SK-N-SH (cell line): ENCODE measurements around the gene EMP2.

ENCODE experiments used
- CTCF ChIP-seq: fragments of 200-600 bp; sonication (generic); IDR thresholded peaks from 2 replicates; pipeline ENCODE4 v1.6.1; 2017; ENCODE audit warnings: antibody characterized with exemption, mild to moderate bottlenecking, moderate library complexity
- EZH2phosphoT487 ChIP-seq: fragments of 200-600 bp; sonication (generic); IDR thresholded peaks from 2 replicates; pipeline ENCODE4 v1.6.1; 2017; ENCODE audit warnings: low read depth, mixed run types, mild to moderate bottlenecking, antibody characterized with exemption, moderate library complexity, borderline replicate concordance
- GABPA ChIP-seq: IDR thresholded peaks from 2 replicates; pipeline ENCODE4 v1.4.0; 2012; ENCODE audit warnings: low read depth, mild to moderate bottlenecking
- MAX ChIP-seq: IDR thresholded peaks from 2 replicates; pipeline ENCODE4 v1.4.0; 2012; ENCODE audit warnings: low read depth
- MEF2A ChIP-seq: IDR thresholded peaks from 2 replicates; pipeline ENCODE4 v1.4.0; 2012; ENCODE audit warnings: low read depth, borderline replicate concordance
- NRF1 ChIP-seq: IDR thresholded peaks from 2 replicates; pipeline ENCODE4 v1.6.1; 2012; ENCODE audit warnings: low read depth, mild to moderate bottlenecking, low read length
- RAD21 ChIP-seq: IDR thresholded peaks from 2 replicates; pipeline ENCODE4 v1.6.1; 2012; ENCODE audit warnings: mild to moderate bottlenecking, low read length
- RFX5 ChIP-seq: IDR thresholded peaks from 2 replicates; pipeline ENCODE4 v1.6.1; 2012; ENCODE audit warnings: mild to moderate bottlenecking, improper control_type of control experiment, low read length
- SIN3A ChIP-seq: IDR thresholded peaks from 2 replicates; pipeline ENCODE4 v1.6.1; 2012; ENCODE audit warnings: low read depth, mild to moderate bottlenecking, low read length, moderate library complexity, borderline replicate concordance
- SMC3 ChIP-seq: IDR thresholded peaks from 2 replicates; pipeline ENCODE4 v1.6.1; 2012; ENCODE audit warnings: low read depth, low read length, improper control_type of control experiment
- TAF1 ChIP-seq: IDR thresholded peaks from 2 replicates; pipeline ENCODE4 v1.6.1; 2012; ENCODE audit warnings: low read depth, mild to moderate bottlenecking, low read length, moderate library complexity, borderline replicate concordance
- TEAD4 ChIP-seq: IDR thresholded peaks from 2 replicates; pipeline ENCODE4 v1.4.0; 2012; ENCODE audit warnings: mild to moderate bottlenecking, borderline replicate concordance; ENCODE audit not compliant: insufficient read depth
- ZBTB33 ChIP-seq: IDR thresholded peaks from 2 replicates; pipeline ENCODE4 v1.4.0; 2012; ENCODE audit warnings: low read depth, borderline replicate concordance

- TF ChIP-seq GABPA (no peak), CTCF (no peak), SIN3A (no peak), ZBTB33 (no peak), RFX5 (no peak), TEAD4 (no peak), EZH2phosphoT487 (no peak), MAX (no peak), MEF2A (no peak), SMC3 (no peak), RAD21 (no peak), TAF1 (no peak), NRF1 (no peak)
These were observed 24.2 kb downstream of the EMP2 start for GRCh38 chr16:10556236-10556635.
